HL-60 (cell line): ENCODE data around the gene CST6.

Source experiments
- DNase-seq, 2 experiments: peaks; one replicate each; pipeline ENCODE4 v3.0.0-alpha.2; 2010 to 2020; ENCODE audit warnings: low read depth in 1 of 2, low spot score in 1 of 2
- H3K27ac ChIP-seq: fragments of 250-450 bp; sonication (Bioruptor Pico); replicated peaks from 2 replicates; pipeline ENCODE4 v1.5.1; 2020; ENCODE audit warnings: mild to moderate bottlenecking, moderate library complexity
- H3K27me3 ChIP-seq: fragments of 250-450 bp; sonication (Bioruptor Pico); 2 replicates; pipeline ENCODE4 v1.5.1; 2021; ENCODE audit warnings: mild to moderate bottlenecking, moderate library complexity; ENCODE audit not compliant: insufficient read depth, poor library complexity, severe bottlenecking
- H3K4me3 ChIP-seq: replicated peaks from 2 replicates; pipeline ENCODE4 v1.5.1; 2011; ENCODE audit warnings: mild to moderate bottlenecking, control low read depth, low read length; ENCODE audit not compliant: insufficient read depth
- CTCF ChIP-seq: IDR thresholded peaks from one replicate; pipeline ENCODE4 v1.5.1; 2011; ENCODE audit warnings: low read length, control low read depth, inconsistent platforms; ENCODE audit not compliant: insufficient read depth
- GABPA ChIP-seq: IDR thresholded peaks from 2 replicates; pipeline ENCODE4 v1.6.1; 2012; ENCODE audit warnings: low read depth
- POLR2AphosphoS5 ChIP-seq: IDR thresholded peaks from 2 replicates; pipeline ENCODE4 v1.6.1; 2012; ENCODE audit warnings: low read depth
- REST ChIP-seq: IDR thresholded peaks from 2 replicates; pipeline ENCODE4 v1.6.1; 2012; ENCODE audit warnings: low read depth; ENCODE audit not compliant: insufficient replicate concordance
- SPI1 ChIP-seq: IDR thresholded peaks from 2 replicates; pipeline ENCODE4 v1.6.1; 2012; ENCODE audit warnings: low read depth, mild to moderate bottlenecking, borderline replicate concordance

CST6 gene

GRCh38 chr11:65972116-65972515 lies 39.7 kb upstream of the CST6 start:
- Histone ChIP-seq H3K4me3 (no peak overlapping the region), H3K27me3 (no peaks in the 10 kb centered on the region), H3K27ac (no peak overlapping the region)
- no peak for TF ChIP-seq SPI1
- TF ChIP-seq CTCF, result no peak
- no peak for TF ChIP-seq GABPA
- TF ChIP-seq REST, result no peak
- no peak for TF ChIP-seq POLR2AphosphoS5
- DNase-seq, result no peak

GRCh38 chr11:65973439-65974110 lies 38.2 kb upstream of the CST6 start:
- Histone ChIP-seq H3K27me3 (no peaks in the 10 kb centered on the region), H3K27ac (no peak overlapping the region), H3K4me3 (no peak overlapping the region)
- DNase-seq, result no peak
- no peak for TF ChIP-seq GABPA
- TF ChIP-seq CTCF, result no peak
- TF ChIP-seq REST, result no peak

GRCh38 chr11:65975771-65976170 lies 36.0 kb upstream of the CST6 start:
- DNase-seq, result no peak
- Histone ChIP-seq H3K4me3 (no peak overlapping the region), H3K27ac (no peak overlapping the region), H3K27me3 (no peaks in the 10 kb centered on the region)
- TF ChIP-seq REST (no peak), CTCF (no peak), GABPA (no peak), POLR2AphosphoS5 (no peak), SPI1 (no peak)
